Cortex of kidney (tissue), 1 donor: Measurements from ENCODE around the gene DNAJC5.
"Not testable (repeated sequence)": the region's sequence is repeated elsewhere in the genome, so short reads cannot be mapped to it uniquely, and the experiment has no call there.

Experiments used
- DNase-seq: peaks from one replicate; lab custom pipeline; 2025; lab: John Stamatoyannopoulos, UW

DNAJC5 gene

DNA sequence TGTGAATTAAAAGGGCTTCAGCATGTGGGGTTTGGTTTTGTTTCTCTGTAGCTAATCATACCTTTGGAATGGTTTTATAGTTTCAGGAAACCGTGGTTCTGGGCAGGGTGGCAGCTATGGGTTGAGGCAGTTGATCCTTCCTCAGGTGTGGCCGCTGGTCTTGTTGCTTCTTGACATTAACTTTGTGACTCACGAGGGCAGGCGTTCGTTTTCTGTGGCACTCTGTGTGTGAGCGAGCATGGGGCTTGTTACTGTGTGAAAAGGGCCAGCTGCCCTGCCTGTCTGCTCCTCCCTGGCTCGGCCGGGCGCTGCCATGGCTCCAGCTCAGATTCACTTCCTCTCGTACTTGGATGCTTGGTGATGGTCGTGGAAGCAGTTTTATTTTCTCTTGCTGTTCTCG is 16.2 kb downstream of the DNAJC5 start:
- no peak for DNase-seq

DNA sequence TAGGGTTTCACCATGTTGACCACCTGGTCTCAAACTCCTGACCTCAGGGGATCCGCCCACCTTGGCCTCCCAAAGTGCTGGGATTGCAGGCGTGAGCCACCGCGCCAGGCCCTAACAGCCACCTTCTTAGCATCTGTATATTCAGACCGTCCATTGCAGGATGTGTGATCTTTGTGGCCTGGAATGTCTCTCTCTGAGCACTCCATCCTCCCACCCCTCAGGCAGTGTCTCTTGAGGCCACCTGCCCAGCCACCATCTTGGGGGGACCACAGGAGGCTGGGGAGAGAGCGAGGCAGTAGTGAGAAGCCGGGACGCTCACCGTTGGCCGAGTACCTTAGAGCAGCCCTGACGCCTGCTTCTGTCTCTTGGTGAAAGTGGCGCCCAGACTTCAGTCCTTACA is 18.8 kb downstream of the DNAJC5 start:
- no peak for DNase-seq

DNA sequence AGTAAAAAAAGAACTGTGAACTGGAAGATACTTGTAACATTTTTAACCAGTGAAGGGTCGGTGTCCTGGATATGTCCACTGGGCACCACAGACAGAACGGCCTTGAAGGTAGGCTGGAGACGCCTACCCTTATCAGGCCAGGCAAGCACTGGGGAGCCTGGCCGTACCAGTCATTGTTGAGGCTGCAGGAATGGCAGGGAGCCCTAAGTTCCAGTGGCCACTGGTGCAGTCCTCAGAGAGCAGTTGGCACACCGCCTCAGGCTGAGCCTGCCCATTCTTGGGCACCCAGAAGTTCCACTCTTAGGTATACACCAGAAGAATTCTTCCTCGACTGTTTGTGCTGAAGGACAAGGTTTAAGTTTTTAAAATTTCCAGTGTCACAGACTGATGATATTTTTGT is 20.5 kb downstream of the DNAJC5 start:
- DNase-seq: no peak

DNA sequence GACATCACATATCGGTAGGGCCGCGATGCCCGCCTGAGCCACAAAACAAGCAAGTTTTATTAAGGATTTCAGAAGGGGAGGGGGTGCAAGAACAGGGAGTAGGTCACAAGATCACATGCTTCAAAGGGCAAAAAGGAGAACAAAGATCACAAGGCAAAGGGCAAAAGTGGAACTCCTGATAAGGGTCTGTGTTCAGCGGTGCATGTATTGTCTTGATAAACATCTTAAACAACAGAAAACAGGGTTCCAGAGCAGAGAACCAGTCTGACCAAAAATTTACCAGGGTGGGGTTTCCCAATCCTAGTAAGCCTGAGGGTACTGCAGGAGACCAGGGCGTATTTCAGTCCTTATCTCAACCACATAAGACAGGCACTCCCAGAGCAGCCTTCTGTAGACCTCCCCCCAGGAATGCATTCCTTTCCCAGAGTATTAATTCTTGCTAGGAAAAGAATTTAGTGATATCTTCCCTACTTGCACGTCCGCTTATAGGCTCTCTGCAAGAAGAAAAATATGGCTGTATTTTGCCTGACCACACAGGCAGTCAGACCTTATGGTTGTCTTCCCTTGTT is 21.5 kb downstream of the DNAJC5 start:
- DNase-seq: not testable (repeated sequence)

DNA sequence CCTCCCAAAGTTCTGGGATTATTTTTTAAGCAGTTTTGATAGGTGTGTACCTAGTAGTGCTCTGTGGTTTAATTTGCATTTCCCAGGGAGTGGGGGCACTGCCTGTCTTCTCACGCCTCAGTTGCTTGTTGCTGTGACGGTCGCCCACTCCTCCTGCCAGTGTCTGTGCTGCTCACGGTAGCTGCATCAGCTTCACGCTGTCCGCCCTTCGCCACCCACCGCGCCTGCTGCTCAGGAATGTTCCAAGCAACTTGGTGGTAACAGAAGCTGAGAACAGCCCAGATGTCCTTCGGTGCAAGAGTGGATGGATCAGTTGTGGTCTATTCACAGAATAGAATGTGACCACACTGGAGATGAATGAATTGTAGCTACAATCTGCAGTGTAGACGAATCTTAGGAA is 22.9 kb downstream of the DNAJC5 start:
- no peak for DNase-seq

DNA sequence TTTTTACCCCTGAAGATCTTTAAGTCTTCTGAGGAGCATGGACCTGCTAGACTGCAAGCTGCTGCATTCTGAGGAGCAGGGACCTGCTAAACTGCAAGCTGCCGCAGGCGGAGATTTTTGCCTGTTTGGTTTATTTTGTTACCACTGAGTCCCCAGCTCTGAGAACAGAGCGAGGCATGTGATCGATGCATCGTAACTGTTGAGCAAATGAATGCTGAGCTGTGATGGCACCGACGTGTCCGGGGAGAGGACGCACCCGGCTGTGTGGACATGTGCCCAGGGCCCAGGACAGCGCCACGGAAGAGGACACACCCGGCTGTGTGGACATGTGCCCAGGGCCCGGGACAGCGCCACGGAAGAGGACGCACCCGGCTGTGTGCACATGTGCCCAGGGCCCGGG is 24.2 kb downstream of the DNAJC5 start:
- DNase-seq: no peak

DNA sequence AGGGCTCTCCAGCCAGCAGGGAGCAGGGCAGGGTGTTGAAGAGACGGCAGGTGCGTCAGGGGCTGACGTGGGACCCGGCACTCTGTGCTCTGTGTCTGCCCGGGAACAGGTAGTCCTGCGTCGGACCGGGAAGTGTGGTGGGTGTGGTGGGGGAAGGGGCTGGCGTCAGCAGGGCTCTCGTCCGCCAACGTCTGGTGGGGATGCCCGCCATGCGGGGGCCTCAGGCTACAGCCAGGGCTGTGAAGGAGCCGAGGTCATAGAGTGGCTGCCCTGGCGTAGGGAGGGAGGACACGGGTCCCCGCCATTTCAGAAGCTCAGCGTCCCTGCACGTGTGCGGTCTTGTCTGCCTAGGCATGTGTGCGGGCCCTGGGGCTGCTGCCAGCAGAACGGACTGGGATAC is 25.3 kb downstream of the DNAJC5 start:
- no peak for DNase-seq

DNA sequence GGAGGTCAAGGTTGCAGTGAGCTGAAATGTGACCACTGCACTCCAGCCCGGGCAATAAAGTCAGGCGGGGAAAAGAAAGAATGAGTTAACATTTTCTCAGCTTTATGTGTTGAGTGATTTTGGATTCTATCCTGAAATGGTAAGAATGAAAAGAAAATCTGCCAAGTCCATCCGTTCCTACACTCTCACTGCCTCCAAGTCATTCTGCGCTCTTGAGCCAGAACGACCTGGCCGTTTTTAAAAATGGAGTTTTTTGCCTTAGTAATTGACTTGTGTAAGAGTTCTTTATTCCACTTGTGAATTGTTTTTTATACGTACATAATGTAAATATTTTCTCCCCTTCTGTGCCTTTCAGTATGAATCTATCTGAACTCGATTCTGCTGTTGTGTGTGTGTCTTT is 28.7 kb downstream of the DNAJC5 start:
- no peak for DNase-seq

DNA sequence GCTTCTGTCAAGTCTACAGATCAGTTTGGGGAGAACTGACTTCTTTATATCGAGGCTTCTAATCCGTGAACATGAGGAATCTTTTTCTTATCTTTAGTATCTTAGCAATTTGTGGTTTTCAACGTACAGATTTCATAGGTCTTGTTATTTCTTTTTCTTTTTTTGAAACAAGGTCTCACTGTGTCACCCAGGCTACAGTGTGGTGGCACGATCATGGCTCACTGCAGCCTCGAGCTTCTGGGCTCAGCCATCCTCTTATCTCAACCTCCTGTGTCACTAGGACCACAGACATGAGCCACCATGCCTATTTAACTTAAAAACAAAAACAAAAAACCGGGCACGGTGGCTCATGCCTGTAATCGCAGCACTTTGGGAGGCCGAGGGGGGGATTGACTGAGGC is 29.3 kb downstream of the DNAJC5 start:
- no peak for DNase-seq

DNA sequence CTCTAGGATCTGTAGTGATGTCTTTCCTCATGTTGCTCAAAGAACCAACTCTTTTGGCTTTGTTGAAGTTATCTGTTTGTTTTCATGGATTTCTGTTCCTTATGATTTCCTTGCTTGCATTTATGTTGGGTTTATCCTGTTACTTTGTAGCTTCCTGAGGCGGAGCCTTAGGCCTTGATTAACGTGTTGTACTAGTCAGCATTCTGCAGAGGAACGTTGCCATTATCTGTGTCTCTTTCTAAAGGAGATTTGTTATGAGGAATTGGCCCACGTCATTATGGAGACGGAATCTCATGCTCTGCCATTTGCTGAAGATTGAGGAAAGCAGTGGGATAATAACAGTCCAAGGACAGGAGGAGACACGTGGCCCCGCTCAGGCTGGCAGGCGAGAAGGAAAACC is 31.4 kb downstream of the DNAJC5 start:
- DNase-seq: no peak

DNA sequence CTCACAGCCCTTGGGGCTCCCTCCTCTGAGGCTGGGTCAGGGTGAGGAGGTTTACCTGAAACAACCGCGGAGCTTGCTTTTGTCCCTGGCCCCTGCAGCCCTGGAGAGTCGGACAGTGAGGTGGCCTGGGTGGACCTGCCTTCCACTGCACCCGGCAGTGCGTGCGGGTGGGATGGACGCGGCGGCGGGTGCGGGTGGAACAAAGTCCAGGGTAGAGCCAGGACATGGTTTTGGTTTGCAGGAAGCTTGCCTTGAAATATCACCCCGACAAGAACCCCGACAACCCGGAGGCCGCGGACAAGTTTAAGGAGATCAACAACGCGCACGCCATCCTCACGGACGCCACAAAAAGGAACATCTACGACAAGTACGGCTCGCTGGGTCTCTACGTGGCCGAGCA is 34.1 kb downstream of the DNAJC5 start:
- no peak for DNase-seq

DNA sequence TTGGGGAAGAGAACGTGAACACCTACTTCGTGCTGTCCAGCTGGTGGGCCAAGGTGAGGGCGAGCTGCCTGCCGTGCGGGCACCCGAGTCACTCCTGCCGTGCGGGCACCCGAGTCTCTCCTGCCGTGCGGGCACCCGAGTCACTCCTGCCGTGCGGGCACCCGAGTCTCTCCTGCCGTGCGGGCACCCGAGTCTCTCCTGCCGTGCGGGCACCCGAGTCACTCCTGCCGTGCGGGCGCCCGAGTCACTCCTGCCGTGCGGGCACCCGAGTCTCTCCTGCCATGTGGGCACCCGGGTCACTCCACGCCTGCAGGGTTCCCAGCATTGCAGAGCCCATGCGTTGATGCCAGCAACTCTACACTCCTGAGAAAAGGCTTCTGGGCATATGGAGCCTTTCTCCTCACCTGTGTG is 34.6 kb downstream of the DNAJC5 start:
- not testable (repeated sequence) for DNase-seq

DNA sequence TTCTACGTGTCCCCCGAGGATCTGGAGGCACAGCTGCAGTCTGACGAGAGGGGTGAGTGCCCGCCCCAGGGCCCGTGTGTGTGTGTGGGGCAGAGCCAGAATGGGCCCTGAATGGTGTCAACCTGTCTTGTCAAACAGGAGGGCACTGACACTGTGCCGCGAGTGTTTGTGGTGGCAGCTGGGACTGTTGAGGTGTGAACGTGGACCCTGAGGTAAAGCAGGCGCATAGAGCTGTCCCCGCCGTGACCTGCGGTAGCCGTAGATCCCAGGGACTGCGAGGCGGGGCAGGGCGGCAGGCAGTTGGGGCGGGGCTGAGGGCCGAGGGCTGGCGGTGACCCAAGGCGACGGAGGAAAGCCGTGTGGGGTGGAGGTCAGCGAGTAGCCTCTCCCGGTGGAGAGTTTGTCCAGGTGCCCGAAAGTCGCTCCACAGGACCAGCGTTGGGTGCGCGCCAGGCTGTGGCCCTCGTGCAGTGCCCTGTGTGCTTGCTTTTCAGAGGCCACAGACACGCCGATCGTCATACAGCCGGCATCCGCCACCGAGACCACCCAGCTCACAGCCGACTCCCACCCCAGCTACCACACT is 36.1 kb downstream of the DNAJC5 start:
- no peak for DNase-seq

DNA sequence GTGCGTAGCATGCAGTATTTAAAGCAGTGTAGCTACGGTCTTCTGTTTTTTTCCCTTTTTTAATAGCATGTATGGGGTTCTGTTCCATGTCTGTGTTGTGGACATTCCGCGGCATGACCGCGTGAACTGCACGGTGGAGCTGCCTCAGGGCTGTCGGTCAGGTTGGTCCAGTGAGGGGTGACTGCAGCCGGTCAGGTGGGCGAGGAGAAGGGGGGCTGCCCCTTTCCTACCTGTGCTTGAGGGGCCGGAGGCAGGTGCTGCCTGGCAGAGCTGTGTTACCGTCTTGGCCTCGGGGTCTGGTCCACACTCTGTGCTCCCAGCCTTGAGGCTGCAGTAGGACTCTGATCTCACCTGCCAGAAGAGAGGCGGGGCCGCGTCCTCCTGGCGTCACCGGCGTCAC is 36.8 kb downstream of the DNAJC5 start:
- no peak for DNase-seq

DNA sequence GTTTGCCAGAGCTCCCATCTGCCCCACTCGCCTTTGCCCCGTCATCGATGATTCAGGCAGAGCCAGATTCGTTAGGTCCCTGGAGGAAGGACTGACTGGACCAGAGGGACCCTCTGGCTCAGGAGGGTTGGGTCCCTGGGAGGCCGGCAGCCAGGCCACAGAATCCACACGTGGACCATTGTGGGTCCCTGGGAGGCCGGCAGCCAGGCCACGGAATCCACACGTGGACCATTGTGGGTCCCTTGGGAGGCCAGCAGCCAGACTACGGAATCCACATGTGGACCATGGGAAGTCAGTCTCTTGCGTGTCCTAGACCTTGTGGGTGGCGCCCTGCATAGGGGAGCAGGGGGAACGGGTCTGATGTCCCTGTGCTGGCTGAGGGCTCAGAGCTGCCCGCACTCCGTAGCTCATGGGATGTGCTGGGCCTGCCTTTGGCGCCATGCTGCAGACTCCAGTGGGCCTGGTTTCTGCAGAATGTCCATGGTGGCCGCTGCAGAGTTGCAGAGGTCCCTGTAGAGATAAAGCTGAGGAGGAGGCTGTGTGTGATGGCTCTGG is 37.8 kb downstream of the DNAJC5 start:
- DNase-seq: no peak

DNA sequence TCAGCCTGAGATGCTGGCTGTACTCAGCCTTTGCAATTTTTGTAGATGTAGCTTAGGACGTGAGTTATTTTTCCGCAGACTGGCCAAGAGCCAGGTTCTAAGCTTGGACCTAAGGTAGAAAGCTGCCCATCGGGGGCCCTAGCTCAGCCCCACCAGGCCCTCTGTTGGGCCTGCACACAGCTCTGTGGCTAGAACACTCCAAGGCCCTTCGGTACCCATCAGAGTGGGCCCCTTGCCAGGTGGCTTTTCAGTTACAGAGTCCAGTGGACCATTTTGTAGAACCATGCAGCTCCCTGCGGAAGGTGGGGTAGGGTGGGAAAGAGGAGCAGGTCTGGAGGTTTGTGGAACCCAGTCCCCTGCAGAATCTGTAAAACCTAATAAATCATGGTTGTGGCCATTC is 38.7 kb downstream of the DNAJC5 start:
- DNase-seq: no peak

DNA sequence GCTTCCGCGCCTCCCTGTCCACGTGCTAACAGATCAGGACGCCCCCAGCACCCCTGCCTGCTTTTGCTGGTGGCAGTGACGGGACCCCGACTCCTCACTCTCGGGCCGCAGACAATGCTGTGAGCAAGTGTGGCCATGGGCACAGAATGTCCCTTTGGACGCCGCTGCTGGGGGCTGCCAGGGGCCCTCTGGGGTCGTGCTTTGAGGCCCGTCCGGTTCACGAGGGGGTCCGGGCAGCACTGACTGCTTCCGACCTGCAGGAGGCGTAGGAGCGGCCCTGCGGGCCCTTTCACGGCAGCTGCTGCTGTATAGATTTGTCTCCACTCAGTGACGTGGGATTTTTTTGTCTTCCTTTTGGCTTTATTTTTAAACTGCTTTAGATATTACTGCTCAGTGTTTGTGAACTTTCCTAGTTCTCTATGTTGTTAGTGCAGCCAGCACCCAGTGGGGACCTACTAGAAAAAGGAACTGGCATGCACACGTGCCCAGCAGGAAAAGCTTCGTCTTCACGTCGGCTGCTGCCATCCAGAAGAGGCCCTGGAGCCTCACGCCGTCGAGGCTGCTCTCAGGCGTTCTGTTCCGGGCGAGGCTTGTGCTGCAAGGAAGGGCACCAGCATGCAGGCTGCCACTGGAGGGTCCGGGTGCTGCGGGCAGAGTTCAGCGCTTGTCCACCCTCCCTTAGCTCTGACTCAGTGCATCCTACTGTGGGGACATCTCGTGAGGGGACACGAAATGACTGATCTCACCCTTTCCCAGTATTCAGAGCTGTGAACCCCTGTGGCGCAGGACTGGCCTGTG is 39.5 kb downstream of the DNAJC5 start:
- no peak for DNase-seq

DNA sequence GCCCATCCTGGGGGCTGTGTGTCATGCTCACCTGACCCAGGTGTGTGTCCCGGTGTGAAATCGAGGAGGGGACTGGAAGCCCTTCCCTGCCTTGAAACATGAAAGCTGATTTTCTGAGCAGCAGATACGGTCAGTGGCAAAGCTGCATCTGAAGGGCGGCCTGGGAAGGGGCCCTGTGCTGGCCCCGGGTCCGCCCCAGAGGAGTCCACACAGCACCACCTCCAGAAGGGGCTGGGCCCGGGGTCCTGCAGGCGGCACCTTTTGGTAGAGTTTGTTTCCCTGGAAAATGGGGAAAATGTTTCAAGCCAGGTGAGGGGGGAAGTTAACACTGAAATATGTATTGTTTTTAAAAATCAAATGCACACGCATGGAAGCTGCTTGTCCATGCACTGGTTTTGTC is 40.5 kb downstream of the DNAJC5 start:
- DNase-seq: no peak

DNA sequence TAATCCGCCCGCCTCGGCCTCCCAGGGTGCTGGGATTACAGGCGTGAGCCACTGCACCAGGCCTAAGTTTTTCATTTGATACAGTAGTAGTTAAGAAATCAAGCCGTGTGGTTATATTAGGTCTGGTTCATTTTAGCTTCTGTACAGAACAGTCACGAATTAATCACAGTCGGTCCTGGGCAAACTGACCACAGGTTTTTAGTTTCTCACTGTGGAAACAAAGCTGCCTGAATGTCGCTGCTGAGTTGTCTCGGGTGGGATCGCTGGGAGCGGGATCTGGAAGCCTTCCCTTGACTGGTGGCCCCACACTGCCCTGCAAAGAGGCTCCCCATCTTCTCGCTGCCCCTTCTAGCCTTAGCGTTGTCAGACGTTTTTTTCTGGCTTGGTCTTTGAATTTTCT is 42.7 kb downstream of the DNAJC5 start:
- DNase-seq: no peak

DNA sequence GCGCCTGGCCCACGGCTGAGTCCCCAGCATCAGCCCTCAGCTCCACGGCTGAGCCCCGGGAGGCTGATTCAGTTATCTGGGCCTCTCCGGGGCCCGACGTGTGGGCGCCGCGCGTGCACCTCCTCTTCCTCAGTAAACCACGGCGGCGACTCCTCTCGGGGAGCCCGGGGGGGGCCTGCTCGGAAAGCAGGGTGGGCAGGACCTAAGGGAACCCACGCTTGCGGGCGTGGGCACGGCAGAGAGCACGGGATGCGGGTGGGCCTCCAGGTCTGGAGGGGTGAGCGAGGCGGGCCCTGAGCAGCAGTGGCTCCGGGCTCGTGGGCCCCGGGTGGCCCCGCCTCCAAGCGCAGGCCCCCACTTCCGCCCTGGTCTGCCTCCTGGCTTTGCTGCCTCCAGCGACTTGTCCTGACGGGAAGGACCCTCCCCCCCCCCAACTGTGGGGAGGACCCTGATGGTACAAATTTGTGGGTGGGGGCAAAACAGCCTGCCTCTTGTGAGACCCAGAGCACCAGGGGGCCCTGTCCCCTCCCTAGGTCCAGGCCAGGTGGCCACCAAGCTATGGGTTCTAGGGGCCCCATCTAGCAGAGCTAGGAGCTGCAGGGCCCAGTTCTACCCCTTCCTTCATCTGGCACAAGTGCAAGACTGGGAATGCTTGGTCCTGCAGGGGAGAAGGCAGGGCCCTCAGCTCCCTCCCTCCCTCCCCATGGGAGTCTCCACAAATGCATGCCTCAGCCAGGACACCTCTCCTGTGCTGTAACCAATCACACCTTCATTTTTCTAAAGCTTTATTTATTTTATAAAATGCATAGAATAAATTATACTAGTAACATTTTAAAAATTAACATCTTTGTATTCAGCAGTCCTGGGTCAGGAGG is 44.4 kb downstream of the DNAJC5 start:
- DNase-seq: no peak

DNA sequence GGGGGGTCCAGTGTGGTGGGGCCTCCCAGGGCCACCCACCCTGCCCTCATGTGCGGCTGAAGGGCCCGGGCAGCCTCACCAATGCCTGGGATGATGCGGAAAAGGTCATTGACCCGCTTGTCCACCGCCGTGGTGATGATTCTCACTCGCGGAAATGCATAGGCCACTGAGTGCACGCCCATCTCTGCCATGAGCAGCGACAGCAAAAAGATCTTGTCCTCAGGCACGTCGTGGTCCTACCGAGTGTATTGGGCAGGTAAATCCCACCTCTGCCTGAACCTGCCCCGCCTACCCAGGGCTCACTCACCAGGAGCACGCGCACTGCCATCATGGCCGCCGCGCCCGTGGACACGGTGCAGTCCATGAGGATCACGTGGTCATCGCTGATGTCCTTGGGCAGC is 45.1 kb downstream of the DNAJC5 start:
- no peak for DNase-seq
